ENCODE data around the gene BANP.
"Not testable (repeated sequence)": the region's sequence is repeated elsewhere in the genome, so short reads cannot be mapped to it uniquely, and the experiment has no call there.

Gene BANP

DNA sequence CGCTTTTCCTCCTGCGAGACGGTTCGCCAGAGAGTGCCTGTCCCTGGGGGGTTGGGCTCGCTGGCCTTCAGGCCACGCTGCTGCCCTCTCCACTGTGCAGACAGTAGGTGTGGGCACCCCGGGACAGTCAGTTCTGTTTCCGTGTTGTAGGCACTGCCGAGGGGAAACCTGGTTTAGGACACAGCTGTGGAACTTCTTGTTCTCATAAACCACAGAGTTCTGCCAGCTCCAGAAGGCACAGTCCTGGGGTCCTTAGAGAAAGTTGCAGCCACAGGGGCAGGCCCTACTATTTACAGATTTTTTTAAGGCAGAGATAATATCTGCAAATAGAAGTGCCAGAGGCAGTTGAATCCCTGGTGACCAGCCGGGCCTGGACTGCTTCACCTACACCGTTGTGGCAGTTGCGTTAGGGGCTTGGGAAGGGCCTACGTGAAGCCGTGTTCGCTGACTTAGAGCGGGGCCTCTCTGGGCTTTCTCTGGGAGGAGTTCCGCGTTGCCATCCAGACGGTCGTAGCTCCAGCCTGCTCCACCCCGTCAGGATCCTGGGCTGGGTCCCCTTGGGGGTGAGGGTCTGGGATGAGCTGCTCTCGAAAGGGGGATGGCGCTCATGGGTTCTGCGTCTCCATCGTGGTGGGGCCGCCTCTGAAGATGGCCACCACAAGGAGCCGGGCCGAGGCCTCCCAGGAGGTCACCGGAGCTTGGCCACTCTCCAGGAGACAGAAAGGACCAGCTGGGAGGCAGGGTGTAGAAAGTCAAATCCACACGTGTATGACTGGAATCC lies 126.3 kb downstream of the BANP start:
- H3K4me1 ChIP-seq (ENCODE audit: control insufficient read depth, insufficient read depth, low read length): no peaks in the 10 kb centered on the region
- H3K9me3 ChIP-seq (ENCODE audit: control insufficient read depth, low read length): no peaks in the 10 kb centered on the region
- no peaks in the 10 kb centered on the region for H3K36me3 ChIP-seq (ENCODE audit: control insufficient read depth, insufficient read depth, low read length)
- no peak overlapping the region for H3K4me3 ChIP-seq (ENCODE audit: low read length)
- no peak overlapping the region for H3K9ac ChIP-seq (ENCODE audit: low read length)
- H3K27me3 ChIP-seq (ENCODE audit: control insufficient read depth, insufficient read depth, low read length): no peaks in the 10 kb centered on the region

- H3K9ac ChIP-seq (ENCODE audit: low read length): no peak overlapping the region
- H3K4me1 ChIP-seq (ENCODE audit: control insufficient read depth, insufficient read depth, low read length): no peaks in the 10 kb centered on the region
- no peaks in the 10 kb centered on the region for H3K27me3 ChIP-seq (ENCODE audit: control insufficient read depth, insufficient read depth, low read length)
- no peaks in the 10 kb centered on the region for H3K9me3 ChIP-seq (ENCODE audit: control insufficient read depth, low read length)
- no peak overlapping the region for H3K4me3 ChIP-seq (ENCODE audit: low read length)
- no peaks in the 10 kb centered on the region for H3K36me3 ChIP-seq (ENCODE audit: control insufficient read depth, insufficient read depth, low read length)
Observed at GRCh38 chr16:88078111-88078775, 127.0 kb downstream of the BANP start.

DNA sequence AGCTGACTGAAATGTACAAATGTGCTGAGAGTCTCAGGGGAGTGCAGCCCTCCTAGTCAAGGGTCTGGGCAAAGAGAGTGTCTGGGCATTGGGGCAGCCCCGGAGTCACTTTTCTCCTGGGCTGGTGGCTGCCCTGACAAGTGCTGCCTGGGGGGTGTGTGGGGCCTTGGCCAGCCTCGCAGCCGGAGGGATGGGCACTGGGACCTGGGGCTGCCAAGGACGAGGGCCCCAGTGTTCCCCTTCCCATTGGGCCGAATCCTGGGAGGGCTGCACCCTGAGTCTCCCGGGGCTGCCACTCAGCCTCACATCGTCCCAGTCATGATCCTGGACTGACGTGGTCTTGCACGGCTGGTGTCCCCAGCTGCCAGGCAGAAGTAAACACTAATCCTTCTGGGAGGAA lies 132.3 kb downstream of the BANP start:
- Histone ChIP-seq H3K27me3 (ENCODE audit: control insufficient read depth, insufficient read depth, low read length) (peaks cover 2% of the 10 kb centered on the region), H3K4me1 (ENCODE audit: control insufficient read depth, insufficient read depth, low read length) (no peaks in the 10 kb centered on the region), H3K9me3 (ENCODE audit: control insufficient read depth, low read length) (no peaks in the 10 kb centered on the region), H3K9ac (ENCODE audit: low read length) (no peak overlapping the region), H3K36me3 (ENCODE audit: control insufficient read depth, insufficient read depth, low read length) (no peaks in the 10 kb centered on the region), H3K4me3 (ENCODE audit: low read length) (no peak overlapping the region)

DNA sequence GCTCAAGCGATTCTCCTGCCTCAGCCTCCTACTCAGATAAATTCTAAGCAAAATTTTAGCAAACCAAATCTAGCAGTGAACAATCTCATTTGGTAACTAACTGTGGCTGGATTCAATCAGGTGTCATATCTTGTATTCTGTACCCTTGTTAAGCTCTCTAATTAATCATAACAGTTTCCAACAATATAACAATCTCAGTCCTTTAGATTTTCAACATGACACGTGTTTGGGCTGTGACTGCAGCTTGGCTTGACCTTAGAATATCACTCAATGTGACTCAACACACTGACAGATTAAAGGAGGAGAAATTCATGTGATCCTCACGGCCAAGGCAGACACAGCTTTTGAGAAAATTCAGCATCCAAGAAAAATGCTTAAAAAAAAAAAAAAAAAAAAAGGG lies 133.6 kb downstream of the BANP start:
- no peak overlapping the region for H3K9ac ChIP-seq (ENCODE audit: low read length)
- H3K4me3 ChIP-seq (ENCODE audit: low read length): no peak overlapping the region
- H3K27me3 ChIP-seq (ENCODE audit: control insufficient read depth, insufficient read depth, low read length): peaks cover 5% of the 10 kb centered on the region
- no peaks in the 10 kb centered on the region for H3K9me3 ChIP-seq (ENCODE audit: control insufficient read depth, low read length)
- H3K36me3 ChIP-seq (ENCODE audit: control insufficient read depth, insufficient read depth, low read length): no peaks in the 10 kb centered on the region
- no peaks in the 10 kb centered on the region for H3K4me1 ChIP-seq (ENCODE audit: control insufficient read depth, insufficient read depth, low read length)

- Histone ChIP-seq H3K4me3 (ENCODE audit: low read length) (no peak overlapping the region), H3K36me3 (ENCODE audit: control insufficient read depth, insufficient read depth, low read length) (no peaks in the 10 kb centered on the region), H3K27me3 (ENCODE audit: control insufficient read depth, insufficient read depth, low read length) (peaks cover 9% of the 10 kb centered on the region), H3K9me3 (ENCODE audit: control insufficient read depth, low read length) (no peaks in the 10 kb centered on the region), H3K4me1 (ENCODE audit: control insufficient read depth, insufficient read depth, low read length) (no peaks in the 10 kb centered on the region), H3K9ac (ENCODE audit: low read length) (no peak overlapping the region)
Observed at GRCh38 chr16:88086571-88087516, 135.6 kb downstream of the BANP start.

GRCh38 chr16:88087517-88087877 lies 136.3 kb downstream of the BANP start:
- Histone ChIP-seq H3K9me3 (ENCODE audit: control insufficient read depth, low read length) (no peaks in the 10 kb centered on the region), H3K36me3 (ENCODE audit: control insufficient read depth, insufficient read depth, low read length) (no peaks in the 10 kb centered on the region), H3K4me1 (ENCODE audit: control insufficient read depth, insufficient read depth, low read length) (no peaks in the 10 kb centered on the region), H3K4me3 (ENCODE audit: low read length) (no peak overlapping the region), H3K9ac (ENCODE audit: low read length) (no peak overlapping the region), H3K27me3 (ENCODE audit: control insufficient read depth, insufficient read depth, low read length) (peaks cover 9% of the 10 kb centered on the region)

GRCh38 chr16:88088161-88088581 lies 136.9 kb downstream of the BANP start:
- Histone ChIP-seq H3K9me3 (ENCODE audit: control insufficient read depth, low read length) (no peaks in the 10 kb centered on the region), H3K27me3 (ENCODE audit: control insufficient read depth, insufficient read depth, low read length) (peaks cover 9% of the 10 kb centered on the region), H3K4me1 (ENCODE audit: control insufficient read depth, insufficient read depth, low read length) (no peaks in the 10 kb centered on the region), H3K4me3 (ENCODE audit: low read length) (no peak overlapping the region), H3K36me3 (ENCODE audit: control insufficient read depth, insufficient read depth, low read length) (no peaks in the 10 kb centered on the region), H3K9ac (ENCODE audit: low read length) (no peak overlapping the region)

GRCh38 chr16:88088611-88089010 lies 137.4 kb downstream of the BANP start:
- H3K27me3 ChIP-seq (ENCODE audit: control insufficient read depth, insufficient read depth, low read length); H3K9ac ChIP-seq (ENCODE audit: low read length); H3K4me3 ChIP-seq (ENCODE audit: low read length); H3K9me3 ChIP-seq (ENCODE audit: control insufficient read depth, low read length); H3K36me3 ChIP-seq (ENCODE audit: control insufficient read depth, insufficient read depth, low read length); H3K4me1 ChIP-seq (ENCODE audit: control insufficient read depth, insufficient read depth, low read length): not testable (repeated sequence)

GRCh38 chr16:88089071-88089470 lies 137.8 kb downstream of the BANP start:
- not testable (repeated sequence) for H3K4me1 ChIP-seq (ENCODE audit: control insufficient read depth, insufficient read depth, low read length)

GRCh38 chr16:88089632-88090376 lies 138.6 kb downstream of the BANP start:
- not testable (repeated sequence) for H3K27me3 ChIP-seq (ENCODE audit: control insufficient read depth, insufficient read depth, low read length); H3K9ac ChIP-seq (ENCODE audit: low read length); H3K9me3 ChIP-seq (ENCODE audit: control insufficient read depth, low read length); H3K36me3 ChIP-seq (ENCODE audit: control insufficient read depth, insufficient read depth, low read length); H3K4me1 ChIP-seq (ENCODE audit: control insufficient read depth, insufficient read depth, low read length); H3K4me3 ChIP-seq (ENCODE audit: low read length)

More at GRCh38 chr16:88089071-88089470, 137.8 kb downstream of the BANP start:
- H3K9ac ChIP-seq (ENCODE audit: low read length); H3K4me3 ChIP-seq (ENCODE audit: low read length); H3K9me3 ChIP-seq (ENCODE audit: control insufficient read depth, low read length); H3K36me3 ChIP-seq (ENCODE audit: control insufficient read depth, insufficient read depth, low read length); H3K27me3 ChIP-seq (ENCODE audit: control insufficient read depth, insufficient read depth, low read length): not testable (repeated sequence)

DNA sequence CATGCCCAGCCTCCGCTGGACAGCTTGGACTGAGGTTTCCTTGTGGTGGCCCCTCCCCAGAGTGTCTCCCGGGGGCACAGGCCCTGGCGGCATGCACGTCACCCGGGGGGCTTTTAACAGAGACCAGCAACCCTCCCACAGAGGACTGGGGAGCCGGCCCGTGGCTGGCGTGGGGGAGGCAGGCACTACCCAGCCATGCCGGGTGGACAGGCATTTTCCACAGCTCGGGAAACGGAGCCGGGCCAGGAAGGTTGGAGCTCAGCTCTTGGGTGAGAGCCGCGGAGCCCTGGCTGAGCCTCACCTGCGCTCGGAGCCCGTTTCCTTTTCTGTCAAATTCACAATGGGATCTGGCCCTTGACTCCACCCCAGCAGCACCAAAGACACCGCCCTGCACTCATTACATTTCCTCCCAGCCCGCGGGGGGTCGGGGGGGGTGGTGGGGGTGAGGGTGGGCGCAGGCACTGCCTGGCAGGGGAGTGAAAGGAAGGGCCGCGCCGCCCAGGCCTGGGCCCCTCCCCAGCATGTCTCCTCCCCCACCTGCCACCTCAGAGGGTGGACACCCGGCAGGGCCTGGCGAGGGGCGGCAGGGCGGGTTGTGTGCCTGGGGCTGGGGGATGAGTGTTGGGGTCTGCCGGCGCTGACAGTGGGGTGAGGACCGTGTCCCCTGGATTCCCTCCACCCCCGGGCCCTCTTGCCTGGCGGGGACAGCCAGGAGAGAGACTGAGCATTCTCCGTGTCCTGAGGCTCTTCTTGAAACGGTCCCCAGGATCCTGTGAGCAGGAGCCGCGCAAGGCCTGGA lies 139.3 kb downstream of the BANP start:
- not testable (repeated sequence) for H3K27me3 ChIP-seq (ENCODE audit: control insufficient read depth, insufficient read depth, low read length); H3K9ac ChIP-seq (ENCODE audit: low read length); H3K36me3 ChIP-seq (ENCODE audit: control insufficient read depth, insufficient read depth, low read length); H3K4me1 ChIP-seq (ENCODE audit: control insufficient read depth, insufficient read depth, low read length); H3K9me3 ChIP-seq (ENCODE audit: control insufficient read depth, low read length); H3K4me3 ChIP-seq (ENCODE audit: low read length)
